ENCODE measurements around the gene BRSK2.

Gene BRSK2

DNA sequence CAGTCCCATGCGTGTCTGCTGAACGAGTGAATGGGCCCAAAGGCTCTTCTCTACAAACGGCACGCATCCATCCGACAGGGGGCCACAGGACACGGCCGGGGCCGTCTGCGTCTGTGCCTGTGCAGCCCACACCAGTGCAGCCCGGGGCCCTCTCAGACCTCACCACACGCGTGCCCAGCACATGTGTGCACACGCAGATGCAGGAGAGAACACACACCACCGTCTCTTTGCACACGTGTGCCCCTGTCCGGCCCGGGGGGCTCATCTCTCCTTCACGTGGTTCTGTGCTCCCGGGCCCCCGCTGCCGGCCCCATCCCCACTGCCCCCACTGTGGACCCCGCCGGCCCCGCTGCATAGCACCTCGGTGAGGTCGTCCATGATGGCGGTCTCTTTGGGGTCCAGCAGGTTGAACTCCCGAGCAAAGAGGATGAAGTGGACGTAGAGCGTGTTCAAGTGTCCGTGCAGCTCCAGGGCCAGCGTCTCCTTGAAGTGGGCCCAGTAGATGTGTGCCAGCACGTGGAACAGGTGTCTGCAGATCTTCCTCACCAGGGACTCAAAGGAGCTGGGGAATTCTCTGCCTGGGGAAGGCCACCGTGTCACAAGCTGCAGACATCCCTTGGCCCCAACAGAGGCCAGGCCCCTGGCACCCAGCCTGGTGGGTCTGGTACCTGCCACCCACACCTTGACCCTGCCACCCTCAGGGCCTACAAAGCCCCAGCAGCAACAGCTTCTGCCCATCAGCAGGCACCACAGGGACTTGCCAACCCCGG is 80.4 kb downstream of the BRSK2 start:
- DNase-seq (ENCODE audit: low spot score) = no peak

DNA sequence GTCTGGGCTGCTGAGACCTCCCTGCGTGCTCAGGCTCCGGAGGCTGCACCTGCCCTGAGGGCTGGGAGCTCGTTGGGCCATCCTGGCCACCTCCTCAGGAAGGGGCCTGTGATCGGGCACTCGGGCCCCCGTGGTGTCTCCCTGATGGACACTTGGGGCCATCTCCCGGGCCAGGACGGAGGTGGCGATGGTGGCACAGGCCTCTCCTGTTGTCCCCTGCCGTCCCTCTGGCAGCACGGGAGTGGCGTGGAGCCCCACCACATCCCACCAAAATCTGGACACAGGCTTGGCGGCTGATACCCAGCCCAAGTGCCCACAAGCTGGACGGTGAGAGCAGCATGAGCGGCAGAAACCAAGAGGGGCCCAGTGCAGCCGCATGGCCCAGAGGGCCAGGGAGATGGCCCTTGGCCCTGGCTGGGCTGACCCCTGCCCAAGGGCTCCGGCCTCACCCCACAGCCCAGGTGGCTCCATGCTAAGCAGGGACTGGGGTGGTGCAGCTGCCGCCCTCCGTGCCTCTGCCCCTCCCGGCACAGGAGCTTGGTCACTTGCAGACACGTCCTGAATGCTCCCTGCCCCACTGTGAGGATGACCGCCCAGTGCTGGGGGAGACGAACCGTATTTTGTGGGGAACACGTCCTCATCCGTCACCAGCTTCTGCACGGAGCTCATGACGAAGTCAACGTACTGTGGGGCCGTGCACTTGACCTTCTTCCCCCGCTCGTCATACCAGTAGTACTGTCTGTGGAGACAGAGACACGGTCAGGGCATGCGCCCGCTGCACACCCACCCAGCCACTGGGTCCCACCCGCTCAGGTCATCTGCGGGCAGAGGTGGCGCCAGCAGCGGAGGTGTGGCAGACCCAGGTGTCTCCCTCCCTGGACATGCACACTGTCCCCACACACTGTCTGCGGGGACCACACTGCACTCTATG is 81.2 kb downstream of the BRSK2 start:
- no peak for DNase-seq (ENCODE audit: low spot score)

DNA sequence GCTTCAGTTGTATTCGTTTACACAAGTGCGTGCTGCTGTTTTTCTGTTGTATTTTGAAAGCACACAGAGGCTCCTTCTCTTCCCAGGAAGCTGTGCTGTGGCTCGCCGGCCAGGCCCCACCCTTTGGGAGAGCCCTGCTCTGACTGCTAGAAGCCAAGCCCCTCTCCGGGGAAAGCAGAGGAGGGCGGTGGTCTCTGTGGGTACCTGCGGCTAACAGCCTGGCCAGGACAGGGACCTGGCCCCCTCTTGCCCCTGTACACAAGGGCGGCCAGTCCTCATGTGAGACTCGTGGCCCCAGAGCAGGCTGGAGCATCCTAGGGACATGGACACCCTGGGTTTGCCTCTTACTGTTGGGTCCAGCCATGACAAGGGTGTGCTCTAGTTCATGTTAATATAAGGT is 82.0 kb downstream of the BRSK2 start:
- no peak for DNase-seq (ENCODE audit: low spot score)

DNA sequence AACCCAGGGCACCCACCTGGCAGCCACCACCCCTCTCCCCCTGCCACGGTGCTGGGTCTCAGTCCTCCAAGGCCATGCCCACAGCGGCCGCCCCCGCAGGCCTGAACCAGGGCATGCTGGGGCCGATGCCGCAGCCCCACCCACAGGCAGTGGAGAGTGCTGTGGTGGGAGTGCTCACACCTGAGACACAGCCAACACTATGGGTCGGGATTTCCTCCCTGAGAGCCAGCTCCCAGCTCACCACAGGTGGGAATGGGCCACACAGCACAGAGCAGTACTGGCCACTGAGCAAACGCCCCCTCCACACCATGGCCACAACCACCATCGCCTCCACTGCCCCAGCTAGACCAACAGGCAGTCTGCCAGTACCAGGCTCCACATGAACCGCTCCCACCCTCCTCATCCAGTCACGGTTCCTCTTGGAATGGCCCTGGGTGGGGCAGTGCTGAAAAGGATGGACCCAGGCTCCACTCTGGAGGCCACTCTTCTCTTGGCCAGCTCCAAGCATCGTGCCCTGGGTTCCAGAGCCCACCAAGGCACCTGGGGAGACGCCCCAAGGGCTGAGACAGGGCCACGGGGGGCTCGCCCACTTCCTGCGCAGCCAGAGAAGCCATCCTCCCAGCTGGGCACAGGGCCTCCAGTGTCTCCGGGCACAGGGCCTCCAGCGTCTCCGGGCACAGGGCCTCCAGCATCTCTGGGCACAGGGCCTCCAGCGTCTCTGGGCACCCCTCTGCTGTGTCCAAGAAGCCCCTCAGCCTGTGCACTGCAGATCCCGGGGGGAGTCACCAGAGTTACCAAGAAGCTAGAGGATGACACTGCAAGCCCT is 82.7 kb downstream of the BRSK2 start:
- no peak for DNase-seq (ENCODE audit: low spot score)

DNA sequence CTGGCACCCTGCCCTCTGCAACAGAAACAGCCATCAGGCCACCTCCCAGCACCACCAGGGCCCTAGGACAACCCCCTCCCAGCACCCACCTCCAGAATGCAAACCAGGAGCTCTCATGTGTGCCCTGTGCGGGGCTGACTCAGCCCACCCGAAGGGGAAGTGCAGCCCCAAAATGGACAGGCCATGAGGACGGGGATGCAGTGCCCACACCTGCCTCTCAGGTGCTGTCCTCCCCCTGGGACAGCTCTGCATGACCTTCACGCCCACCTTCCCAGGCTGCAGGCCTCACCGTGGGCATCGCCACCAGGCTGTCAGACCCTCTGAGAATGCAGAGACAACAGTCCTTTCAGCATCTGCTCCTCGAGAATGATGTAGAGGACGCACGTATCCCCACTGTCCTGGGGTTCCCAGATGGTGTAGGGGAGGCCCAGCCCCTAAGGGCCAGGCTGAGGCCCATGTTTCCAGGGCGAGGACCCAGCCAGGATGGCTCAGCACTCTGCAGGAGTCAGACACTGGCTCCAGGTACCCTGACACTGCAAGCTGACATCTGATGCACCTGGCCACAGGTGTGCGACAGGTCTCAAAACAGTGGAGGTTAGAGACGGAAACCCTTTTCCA is 83.4 kb downstream of the BRSK2 start:
- no peak for DNase-seq (ENCODE audit: low spot score)

DNA sequence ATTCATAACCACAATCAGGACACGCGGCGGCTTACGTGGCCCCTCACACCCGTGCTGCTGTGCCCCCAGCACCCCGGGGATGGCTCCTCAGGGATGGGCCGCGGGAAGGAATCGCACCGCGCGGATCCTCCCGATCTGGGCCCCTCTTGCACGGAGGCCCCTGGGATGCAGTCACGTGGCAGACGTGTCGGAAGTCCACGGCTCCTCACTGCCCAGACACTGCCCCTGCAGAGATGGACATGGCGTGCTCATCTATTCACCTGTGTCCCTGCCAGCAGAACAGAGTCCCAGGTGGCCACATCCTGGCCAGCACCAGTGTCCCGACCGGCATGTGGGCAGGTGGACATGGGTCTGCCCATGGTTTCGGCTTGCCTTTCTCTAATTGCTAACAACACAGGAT is 84.1 kb downstream of the BRSK2 start:
- no peak for DNase-seq (ENCODE audit: low spot score)

DNA sequence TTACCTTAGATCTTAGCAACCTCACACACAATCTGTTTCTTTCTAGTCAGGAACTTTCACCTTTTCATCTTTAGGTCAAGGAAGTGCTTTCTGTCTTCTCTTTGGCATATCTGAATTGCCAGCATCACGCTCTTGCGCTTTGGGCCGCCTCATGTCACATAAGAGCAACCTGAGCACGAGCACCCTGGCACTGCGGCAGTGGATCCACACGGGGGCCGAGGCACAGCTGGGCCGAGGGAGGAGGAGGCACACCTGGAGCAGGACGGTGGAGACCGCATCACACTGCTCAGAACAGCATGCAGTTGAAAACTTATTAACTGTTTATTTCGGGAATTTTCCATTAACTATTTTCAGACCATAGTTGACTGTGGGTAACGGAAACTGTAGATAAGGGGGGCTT is 86.1 kb downstream of the BRSK2 start:
- no peak for DNase-seq (ENCODE audit: low spot score)

DNA sequence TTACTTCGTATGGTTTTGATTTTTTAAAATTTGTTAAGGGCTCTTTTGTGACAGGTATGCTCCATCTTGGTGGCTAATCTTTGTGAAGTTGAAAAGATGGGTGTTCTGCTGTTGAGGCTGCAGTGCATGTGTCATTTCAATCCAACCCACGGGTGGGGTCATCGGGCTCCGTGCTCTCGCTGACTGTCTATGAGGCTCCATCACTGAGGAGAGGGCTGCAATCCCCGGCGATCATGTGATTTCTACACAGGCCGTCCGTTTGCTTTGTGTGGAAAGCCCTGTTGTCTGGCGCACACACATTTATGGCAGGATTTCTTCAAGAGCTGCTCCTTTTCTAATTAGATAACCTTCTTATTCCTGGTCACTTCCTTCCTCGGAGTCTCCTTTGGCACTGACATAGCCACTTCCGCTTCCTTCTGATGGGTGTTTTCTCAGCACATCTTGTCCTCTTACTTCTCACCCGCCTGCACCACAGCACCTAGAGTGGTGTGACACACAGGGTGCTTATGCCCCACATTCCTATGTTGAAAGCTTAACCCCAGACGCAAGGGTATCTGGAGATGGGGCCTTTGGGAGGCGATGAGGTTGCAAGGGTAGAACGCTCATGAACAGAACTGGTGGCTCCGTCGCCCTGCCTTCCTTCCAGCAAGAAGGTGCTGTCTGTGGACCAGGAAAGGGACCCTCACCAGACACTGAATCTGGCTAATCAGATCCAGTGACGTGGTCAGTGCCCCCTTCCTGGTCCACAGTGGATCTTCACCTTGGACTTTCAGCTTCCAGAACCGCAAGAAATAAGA is 87.4 kb downstream of the BRSK2 start:
- no peak for DNase-seq (ENCODE audit: low spot score)

DNA sequence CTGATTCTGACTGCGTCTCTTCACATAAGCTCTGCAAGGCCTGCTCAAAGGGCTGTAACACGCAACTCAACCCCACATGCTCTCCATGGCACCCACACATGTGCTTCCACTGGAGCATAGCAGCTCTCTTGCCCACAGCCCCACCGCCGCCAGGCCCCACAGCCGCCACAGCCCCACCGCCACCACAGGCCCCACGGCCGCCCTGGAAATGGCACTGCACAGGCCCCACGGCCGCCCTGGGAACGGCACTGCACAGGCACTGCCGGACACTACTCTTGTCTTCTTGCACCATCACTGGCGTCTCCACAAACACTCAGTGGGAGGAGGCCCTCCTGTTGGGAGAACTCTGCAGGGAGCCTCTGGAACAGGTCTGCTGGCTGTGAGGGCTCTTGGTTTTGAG is 88.3 kb downstream of the BRSK2 start:
- no peak for DNase-seq (ENCODE audit: low spot score)

DNA sequence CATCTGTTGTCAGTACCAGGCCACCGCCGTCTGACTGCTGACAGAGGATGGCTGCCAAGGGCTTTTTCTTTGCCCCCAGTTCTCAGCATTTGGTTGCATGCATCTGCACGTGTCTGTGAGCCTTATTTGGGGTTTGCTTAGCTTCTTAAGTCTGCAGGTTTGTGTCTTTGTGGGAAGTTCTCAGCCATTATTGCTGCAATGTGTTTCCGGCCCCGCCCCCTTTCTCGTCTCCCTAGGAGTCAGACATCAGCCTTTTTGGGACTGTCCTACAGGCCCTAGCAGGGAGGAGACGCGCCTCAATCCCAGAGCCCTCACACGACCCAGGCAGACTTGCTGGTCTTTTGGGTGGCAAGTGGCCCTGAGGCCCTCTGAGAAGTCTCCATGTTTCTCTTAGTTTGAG is 88.8 kb downstream of the BRSK2 start:
- DNase-seq (ENCODE audit: low spot score) = no peak

DNA sequence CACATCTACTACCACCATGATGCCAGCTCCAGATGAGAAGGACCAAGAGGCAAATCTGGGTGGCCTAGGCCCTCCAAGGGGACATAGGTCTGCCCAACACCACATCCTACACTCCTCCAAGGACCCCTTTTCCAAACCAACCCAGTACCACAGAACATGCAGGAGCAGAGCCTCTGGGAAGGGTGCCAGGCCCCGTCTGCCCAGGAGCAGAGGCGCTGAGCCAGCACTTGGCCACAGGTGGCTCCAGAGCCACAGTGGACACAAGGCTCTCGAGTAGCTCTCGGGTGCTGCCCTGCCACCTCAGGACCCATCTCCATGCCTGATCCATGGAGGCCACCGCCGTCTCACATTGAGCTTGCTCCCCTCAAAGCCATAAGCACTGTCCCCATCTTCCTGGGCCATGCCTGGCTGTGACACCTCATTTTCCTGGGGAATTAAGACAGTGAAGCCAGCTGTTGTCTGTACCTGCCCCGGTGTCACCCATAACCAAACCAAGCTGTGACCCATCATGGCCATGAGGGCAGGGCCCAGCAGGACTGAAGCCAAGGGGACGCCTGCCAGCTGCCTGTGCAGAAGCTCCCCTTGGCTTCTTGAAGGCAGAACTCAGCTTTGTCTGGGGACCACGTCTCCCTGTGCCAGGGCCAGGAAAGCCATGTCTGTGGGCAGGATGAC is 89.4 kb downstream of the BRSK2 start:
- DNase-seq (ENCODE audit: low spot score) = no peak

DNA sequence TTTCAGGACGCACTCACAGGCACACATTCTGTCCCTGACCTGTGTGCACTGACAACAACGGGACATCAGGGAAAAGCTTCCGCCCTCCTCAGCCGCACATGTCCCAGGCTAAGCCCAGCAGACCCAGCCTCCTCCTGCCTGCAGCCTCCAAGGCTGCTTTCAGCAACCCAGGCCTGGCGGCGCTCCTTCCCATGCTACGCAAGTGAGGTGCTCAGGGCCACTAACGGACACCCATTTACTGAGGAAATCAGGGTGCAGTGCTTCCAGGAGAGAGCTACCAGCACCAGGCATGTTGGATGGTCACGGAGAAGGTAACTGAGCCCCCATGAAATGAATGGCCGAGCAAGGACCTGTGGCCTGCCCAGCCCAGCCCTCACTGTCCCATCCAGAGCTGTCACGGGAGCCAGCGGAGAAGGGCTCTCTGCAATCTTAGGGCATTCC is 90.0 kb downstream of the BRSK2 start:
- no peak for DNase-seq (ENCODE audit: low spot score)

DNA sequence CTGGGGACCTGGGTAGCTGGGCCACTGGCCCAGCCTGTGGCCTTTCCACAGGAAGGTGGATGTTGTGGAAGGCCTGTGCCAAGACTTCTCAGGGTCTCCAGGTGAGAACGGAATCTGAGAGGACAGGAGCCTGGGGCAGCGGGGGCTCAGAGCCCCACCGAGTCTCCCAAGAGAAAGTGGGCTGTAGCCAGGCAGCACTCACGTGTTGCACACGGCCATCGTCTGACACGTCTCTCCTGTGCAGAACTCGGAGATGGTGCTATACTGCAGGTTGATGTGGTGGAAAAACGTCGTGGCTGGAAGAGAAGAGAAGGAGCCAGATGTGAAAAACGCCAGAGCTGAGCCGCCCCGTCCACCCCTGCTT is 90.4 kb downstream of the BRSK2 start:
- no peak for DNase-seq (ENCODE audit: low spot score)

DNA sequence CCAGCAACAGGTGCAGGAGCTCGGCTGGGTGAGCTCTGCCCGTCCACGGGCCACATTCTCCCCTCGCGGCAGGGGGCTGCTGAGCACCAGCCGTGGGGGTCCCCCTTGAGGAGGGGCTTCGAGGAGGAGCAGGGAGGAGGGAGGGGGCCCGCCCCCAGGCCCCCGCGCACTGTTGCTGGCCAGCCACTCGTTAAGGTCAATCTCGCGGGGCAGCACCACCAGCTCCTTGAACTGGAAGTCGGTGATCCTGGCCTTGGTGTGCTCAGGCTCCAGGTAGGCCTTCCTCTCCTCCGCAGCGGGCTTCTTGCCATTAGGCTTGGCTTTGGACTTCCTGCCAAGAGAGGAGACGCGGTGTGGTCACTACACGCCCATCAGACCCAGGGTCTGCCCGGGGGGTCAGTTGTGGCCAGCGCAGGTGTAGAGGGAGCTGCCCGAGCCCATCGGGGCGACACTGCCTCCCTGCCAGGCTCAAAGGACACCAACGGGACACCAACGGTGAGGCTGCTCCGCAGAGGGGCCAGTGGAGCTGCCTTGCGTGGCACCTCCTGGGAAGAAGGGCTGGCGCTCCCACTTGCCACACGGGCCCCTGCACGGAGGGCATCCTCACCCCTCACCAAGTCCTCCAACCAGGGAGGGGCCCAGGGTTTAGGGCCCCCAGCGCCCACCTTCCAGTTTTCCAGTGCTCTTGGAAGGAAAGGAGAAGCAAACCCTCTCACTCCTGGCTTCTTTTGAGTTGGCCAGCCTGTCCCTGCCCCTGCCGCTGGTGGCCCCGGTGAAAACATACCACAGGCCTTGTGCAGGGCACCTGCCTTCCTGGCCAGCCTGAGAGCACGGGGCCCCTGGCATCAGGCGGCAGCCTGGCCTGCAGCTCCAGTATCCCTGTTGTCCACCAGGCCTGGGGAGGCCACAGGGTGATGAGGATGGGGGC is 91.1 kb downstream of the BRSK2 start:
- DNase-seq (ENCODE audit: low spot score) = no peak

DNA sequence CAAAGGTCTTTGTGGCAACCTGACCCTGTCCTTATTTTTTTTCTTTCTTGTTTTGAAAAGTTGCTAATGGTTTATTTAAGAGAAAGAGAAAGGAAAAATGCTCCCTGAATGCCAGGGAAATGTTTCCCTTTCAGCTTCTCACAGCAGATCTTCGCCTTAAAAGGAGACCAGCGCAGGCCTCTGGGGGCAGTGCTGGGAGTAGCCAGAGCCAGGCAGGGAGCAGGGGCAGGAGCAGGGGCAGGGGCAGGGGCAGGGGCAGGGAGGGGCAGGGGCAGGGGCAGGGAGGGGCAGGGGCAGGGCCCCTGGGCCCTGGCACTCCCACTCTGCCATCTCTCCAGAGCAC is 91.7 kb downstream of the BRSK2 start:
- DNase-seq (ENCODE audit: low spot score) = no peak

DNA sequence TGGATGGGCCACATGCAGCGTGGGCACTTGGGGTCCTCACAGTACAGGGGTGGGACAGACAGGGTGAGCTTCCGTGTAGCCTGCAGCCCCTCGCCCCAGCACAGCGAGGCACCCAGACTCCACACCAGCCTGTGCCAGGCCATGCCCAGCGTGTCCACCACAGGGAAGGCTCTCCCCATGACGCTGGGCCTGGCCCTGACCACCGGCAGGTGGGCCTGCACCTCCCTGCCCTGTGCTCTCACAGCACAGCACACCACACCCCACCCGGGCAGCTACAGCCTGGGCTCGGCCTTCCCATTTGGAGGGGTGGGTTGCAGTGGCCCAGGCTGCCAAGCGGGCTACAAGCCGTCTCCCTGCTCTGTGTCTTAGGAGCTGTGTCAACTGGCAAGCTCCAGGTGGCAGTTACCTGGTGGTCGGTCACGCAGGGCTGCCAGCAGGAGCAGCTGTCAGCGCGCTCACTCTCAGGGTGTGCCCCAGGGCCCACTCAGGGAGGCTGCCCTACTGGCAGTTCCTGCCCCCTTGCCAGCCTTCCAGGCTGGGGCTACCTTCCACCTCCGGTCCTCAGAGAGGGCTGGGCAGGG is 92.2 kb downstream of the BRSK2 start:
- no peak for DNase-seq (ENCODE audit: low spot score)

DNA sequence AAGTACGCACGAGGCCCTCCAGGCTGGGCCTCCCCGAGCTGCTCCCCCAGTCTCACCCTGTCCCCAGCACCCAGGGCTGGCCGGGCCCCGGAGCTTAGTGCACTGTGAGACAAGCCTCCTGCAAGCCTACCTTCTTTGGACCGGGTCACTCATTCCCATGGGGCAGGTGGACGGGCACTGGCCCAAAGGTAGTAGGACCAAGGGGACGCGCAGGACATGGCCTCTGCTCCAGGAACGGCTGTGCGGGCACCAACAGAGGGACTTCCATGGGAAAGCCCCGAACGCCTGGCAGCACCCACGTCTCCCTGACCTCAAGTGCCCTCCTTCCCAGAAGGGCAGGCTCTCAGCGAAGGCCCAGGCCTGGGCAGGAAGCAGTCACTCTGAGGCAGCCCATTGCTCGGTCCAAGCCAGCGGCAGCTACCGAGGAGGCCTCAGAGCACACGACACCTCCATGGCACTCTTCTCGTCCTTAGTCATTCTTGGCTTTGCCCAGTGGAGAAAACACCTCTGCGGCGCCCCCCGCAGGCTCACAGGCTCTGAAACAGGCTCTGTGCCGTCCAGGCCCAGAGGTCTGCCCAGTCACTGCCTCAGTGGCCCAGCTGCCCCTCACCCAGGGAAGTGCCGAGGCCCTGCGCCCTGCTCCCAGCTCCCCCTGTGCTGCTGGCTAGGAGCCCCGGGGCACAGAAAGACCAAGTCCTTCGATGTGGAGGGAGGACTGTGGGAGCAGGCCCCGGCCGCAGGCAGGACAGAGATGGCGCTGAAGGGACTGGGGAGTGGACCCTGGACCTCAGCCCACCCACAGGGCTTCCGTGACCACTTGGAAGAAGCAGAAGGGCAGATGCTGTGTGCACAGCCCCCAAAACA is 93.1 kb downstream of the BRSK2 start:
- no peak for DNase-seq (ENCODE audit: low spot score)

DNA sequence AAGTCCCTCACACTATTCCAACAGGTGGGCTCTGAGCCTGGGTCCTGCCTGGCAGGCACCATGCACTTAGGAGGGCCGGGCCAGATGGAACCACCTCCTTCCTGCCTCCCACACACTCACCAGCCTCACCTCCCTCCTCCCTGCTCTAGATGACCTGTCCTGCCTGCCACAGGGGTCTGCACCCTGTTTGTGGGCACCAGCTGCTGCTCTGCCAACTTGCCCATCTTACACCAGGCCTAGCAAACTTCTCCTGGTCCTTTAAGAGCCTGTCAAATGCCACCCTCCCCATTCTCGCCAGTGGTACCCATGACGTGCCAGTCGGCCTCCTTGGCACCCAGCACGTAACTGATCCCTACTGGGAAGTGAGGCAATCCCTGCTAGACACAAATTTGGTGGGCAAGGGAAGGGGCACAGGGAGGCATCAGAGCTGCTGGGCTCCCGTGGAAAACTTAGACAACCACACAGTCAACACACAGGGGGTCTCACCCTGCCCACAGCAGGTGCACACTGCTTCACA is 93.8 kb downstream of the BRSK2 start:
- DNase-seq (ENCODE audit: low spot score) = no peak
